SK-N-SH treated with all-trans-retinoic acid at 6 μM for 48 hours (cell line): Measurements from ENCODE around the gene DDX42.

Experiments used
- ATAC-seq: fragments of 200-7000 bp; cut with Tn5 transposase; 3 replicates; pipeline ENCODE4 v1.9.1; 2020; ENCODE audit warnings: mild to moderate bottlenecking, moderate library complexity
- ARNTL ChIP-seq: fragments of 450-650 bp; formaldehyde crosslinking; IDR thresholded peaks from 2 replicates; pipeline ENCODE4 v1.5.0; 2020; ENCODE audit warnings: low read depth, mild to moderate bottlenecking, moderate library complexity, borderline replicate concordance
- BACH2 ChIP-seq: fragments of 250-450 bp; sonication (Bioruptor Pico); IDR thresholded peaks from 2 replicates; pipeline ENCODE4 v1.9.0; 2021; ENCODE audit warnings: mild to moderate bottlenecking, borderline replicate concordance
- CREB5 ChIP-seq: fragments of 250-450 bp; sonication (Bioruptor Pico); IDR thresholded peaks from 2 replicates; pipeline ENCODE4 v1.5.1; 2020; ENCODE audit warnings: low read depth, mild to moderate bottlenecking, moderate library complexity
- ESRRG ChIP-seq: fragments of 250-450 bp; sonication (Bioruptor Pico); IDR thresholded peaks from 2 replicates; pipeline ENCODE4 v1.6.1; 2021; ENCODE audit warnings: mild to moderate bottlenecking
- GLIS3 ChIP-seq: fragments of 250-450 bp; sonication (Bioruptor Pico); IDR thresholded peaks from 2 replicates; pipeline ENCODE4 v1.5.0; 2020; ENCODE audit warnings: mild to moderate bottlenecking, moderate library complexity
- ISL1 ChIP-seq: fragments of 250-450 bp; sonication (Bioruptor Pico); IDR thresholded peaks from 2 replicates; pipeline ENCODE4 v2.1.2; 2022; ENCODE audit warnings: mild to moderate bottlenecking, moderate library complexity
- OSR1 ChIP-seq: fragments of 250-450 bp; sonication (Bioruptor Pico); IDR thresholded peaks from 2 replicates; pipeline ENCODE4 v1.8.0; 2022; ENCODE audit warnings: moderate library complexity, mild to moderate bottlenecking, inconsistent platforms
- PATZ1 ChIP-seq: fragments of 250-450 bp; sonication (Bioruptor Pico); IDR thresholded peaks from 2 replicates; pipeline ENCODE4 v1.8.0; 2020; ENCODE audit warnings: mild to moderate bottlenecking, moderate library complexity, borderline replicate concordance
- POU6F1 ChIP-seq: fragments of 250-450 bp; sonication (Bioruptor Pico); IDR thresholded peaks from 2 replicates; pipeline ENCODE4 v1.8.0; 2021; ENCODE audit warnings: low read depth, mild to moderate bottlenecking, moderate library complexity, borderline replicate concordance
- PPARA ChIP-seq: fragments of 250-450 bp; sonication (Bioruptor Pico); IDR thresholded peaks from 2 replicates; pipeline ENCODE4 v1.5.0; 2020; ENCODE audit warnings: mild to moderate bottlenecking, borderline replicate concordance
- RARB ChIP-seq: fragments of 250-450 bp; sonication (Bioruptor Pico); IDR thresholded peaks from 2 replicates; pipeline ENCODE4 v1.8.0; 2021; ENCODE audit warnings: mild to moderate bottlenecking, moderate library complexity
- TCF4 ChIP-seq: fragments of 250-450 bp; sonication (Bioruptor Pico); IDR thresholded peaks from 2 replicates; pipeline ENCODE4 v1.8.0; 2021; ENCODE audit warnings: mild to moderate bottlenecking, moderate library complexity, borderline replicate concordance
- TOX ChIP-seq: fragments of 250-450 bp; sonication (Bioruptor Pico); IDR thresholded peaks from 2 replicates; pipeline ENCODE4 v1.8.0; 2021; ENCODE audit warnings: mild to moderate bottlenecking, moderate library complexity, borderline replicate concordance
- TSHZ2 ChIP-seq: fragments of 250-450 bp; sonication (Bioruptor Pico); IDR thresholded peaks from 2 replicates; pipeline ENCODE4 v1.5.0; 2020; ENCODE audit warnings: mild to moderate bottlenecking, moderate library complexity
- ZFP3 ChIP-seq: fragments of 250-450 bp; sonication (Bioruptor Pico); IDR thresholded peaks from 2 replicates; pipeline ENCODE4 v1.5.0; 2020; ENCODE audit warnings: mild to moderate bottlenecking, moderate library complexity
- ZFP30 ChIP-seq: fragments of 450-650 bp; formaldehyde crosslinking; IDR thresholded peaks from 2 replicates; pipeline ENCODE4 v1.5.0; 2022; ENCODE audit warnings: mild to moderate bottlenecking, moderate library complexity
- ZNF565 ChIP-seq: fragments of 450-650 bp; formaldehyde crosslinking; conservative IDR thresholded peaks from 2 replicates; pipeline ENCODE4 v1.5.0; 2020; ENCODE audit warnings: low read depth, mild to moderate bottlenecking, moderate library complexity
- ZNF70 ChIP-seq: fragments of 450-650 bp; formaldehyde crosslinking; IDR thresholded peaks from 2 replicates; pipeline ENCODE4 v1.5.0; 2020; ENCODE audit warnings: mild to moderate bottlenecking, moderate library complexity
- ZNF8 ChIP-seq: fragments of 450-650 bp; formaldehyde crosslinking; IDR thresholded peaks from 2 replicates; pipeline ENCODE4 v1.5.0; 2020; ENCODE audit warnings: mild to moderate bottlenecking, moderate library complexity

DDX42 gene

GRCh38 chr17:63760771-63761539 lies 13.0 kb upstream of the DDX42 start:
- TF ChIP-seq ZNF565 (no peak), TSHZ2 (CRISPR knock-in tag) (no peak), RARB (CRISPR knock-in tag) (no peak), ZNF70 (CRISPR knock-in tag) (no peak), GLIS3 (CRISPR knock-in tag) (no peak), POU6F1 (CRISPR knock-in tag) (no peak), TOX (no peak), TCF4 (CRISPR knock-in tag) (no peak), ZNF8 (CRISPR knock-in tag) (no peak), OSR1 (CRISPR knock-in tag) (no peak), CREB5 (CRISPR knock-in tag) (no peak), ZFP30 (CRISPR knock-in tag) (no peak), ISL1 (CRISPR knock-in tag) (no peak)
- ATAC-seq = no peak

- no peak for ATAC-seq
- TF ChIP-seq OSR1 (CRISPR knock-in tag) = no peak
- TF ChIP-seq ARNTL (CRISPR knock-in tag) = no peak
- no peak for TF ChIP-seq GLIS3 (CRISPR knock-in tag)
- TF ChIP-seq PATZ1 (CRISPR knock-in tag) = no peak
- no peak for TF ChIP-seq ZFP30 (CRISPR knock-in tag)
- TF ChIP-seq ZNF70 (CRISPR knock-in tag) = no peak
- no peak for TF ChIP-seq ZFP3 (CRISPR knock-in tag)
- no peak for TF ChIP-seq BACH2 (CRISPR knock-in tag)
- TF ChIP-seq ZNF8 (CRISPR knock-in tag) = no peak
- TF ChIP-seq ESRRG (CRISPR knock-in tag) = no peak
- TF ChIP-seq PPARA (CRISPR knock-in tag) = no peak
- TF ChIP-seq TCF4 (CRISPR knock-in tag) = no peak
- no peak for TF ChIP-seq TOX
- no peak for TF ChIP-seq RARB (CRISPR knock-in tag)
- TF ChIP-seq POU6F1 (CRISPR knock-in tag) = no peak
Observed at GRCh38 chr17:63762161-63763078, 11.6 kb upstream of the DDX42 start.
